Keratinocyte (primary cell): Measurements from ENCODE around the gene POU4F1. TPM values are rescaled to one million over a fixed set of nuclear protein-coding genes. Genes with fewer than 3 reads are reported as not detected.

Source experiments
- DNase-seq: peaks from one replicate; pipeline ENCODE4 v3.0.0-alpha.2; 2011; ENCODE audit warnings: low read depth, missing footprints, low spot score
- FAIRE-seq: peaks from 2 replicates; lab custom pipeline; 2011; peaks lifted over from hg19 to GRCh38; lab: Jason Lieb, UNC
- H2AFZ ChIP-seq: 2 replicates; pipeline ENCODE4 v1.6.0; 2012; ENCODE audit warnings: low read length, control low read depth, inconsistent platforms; ENCODE audit not compliant: control insufficient read depth
- H3K27ac ChIP-seq: 2 replicates; pipeline ENCODE4 v1.5.1; 2011; ENCODE audit warnings: low read length; ENCODE audit not compliant: control insufficient read depth, insufficient read depth
- H3K27me3 ChIP-seq: 3 replicates; pipeline ENCODE4 v1.6.0; 2011; ENCODE audit warnings: low read length; ENCODE audit not compliant: control insufficient read depth, insufficient read depth; ENCODE audit errors: extremely low read depth
- H3K36me3 ChIP-seq, 2 experiments: 2 replicates in 1 of 2; 3 replicates in 1 of 2; pipeline ENCODE4 v1.5.1; 2011; ENCODE audit warnings: low read length in 2 of 2, mild to moderate bottlenecking in 1 of 2; ENCODE audit not compliant: control insufficient read depth in 2 of 2, insufficient read depth in 2 of 2; ENCODE audit errors: extremely low read depth in 1 of 2
- H3K4me1 ChIP-seq: 3 replicates; pipeline ENCODE4 v1.5.1; 2011; ENCODE audit warnings: low read length; ENCODE audit not compliant: control insufficient read depth, insufficient read depth; ENCODE audit errors: extremely low read depth
- H3K4me2 ChIP-seq: 3 replicates; pipeline ENCODE4 v1.6.0; 2011; ENCODE audit warnings: low read depth, low read length; ENCODE audit not compliant: control insufficient read depth, insufficient read depth; ENCODE audit errors: extremely low read depth
- H3K4me3 ChIP-seq, 3 experiments: fragments of 200-600 bp in 1 of 3; sonication (generic) in 1 of 3; 2 replicates in 2 of 3; 3 replicates in 1 of 3; pipeline ENCODE4 v1.5.1; 2011 to 2016; ENCODE audit warnings: low read length in 3 of 3, mild to moderate bottlenecking in 3 of 3, control low read depth in 2 of 3, inconsistent platforms in 1 of 3, low read depth in 1 of 3, mixed read lengths in 1 of 3, mixed run types in 1 of 3, moderate library complexity in 1 of 3; ENCODE audit not compliant: control insufficient read depth in 2 of 3, insufficient read depth in 2 of 3; ENCODE audit errors: extremely low read depth in 1 of 3
- H3K79me2 ChIP-seq: 2 replicates; pipeline ENCODE4 v1.6.0; 2012; ENCODE audit warnings: low read length; ENCODE audit not compliant: control insufficient read depth, insufficient read depth
- H3K9ac ChIP-seq: 3 replicates; pipeline ENCODE4 v1.6.0; 2011; ENCODE audit warnings: low read length; ENCODE audit not compliant: control insufficient read depth, insufficient read depth; ENCODE audit errors: extremely low read depth
- H3K9me1 ChIP-seq: 3 replicates; pipeline ENCODE4 v1.6.0; 2011; ENCODE audit warnings: low read length; ENCODE audit not compliant: control insufficient read depth, insufficient read depth; ENCODE audit errors: extremely low read depth
- H3K9me3 ChIP-seq: 2 replicates; pipeline ENCODE4 v1.5.1; 2012; ENCODE audit warnings: low read depth, low read length; ENCODE audit not compliant: control insufficient read depth
- H4K20me1 ChIP-seq: 3 replicates; pipeline ENCODE4 v1.6.0; 2011; ENCODE audit warnings: low read length; ENCODE audit not compliant: control insufficient read depth, insufficient read depth; ENCODE audit errors: extremely low read depth
- EZH2 ChIP-seq: IDR thresholded peaks from one replicate; pipeline ENCODE4 v1.6.1; 2012; ENCODE audit warnings: inconsistent platforms, mild to moderate bottlenecking, low read length, moderate library complexity
- dilution Hi-C: fragments of 300-500 bp; cut with MboI; formaldehyde crosslinking; loops from one replicate; pipeline ENCODE4 v1.7.0; 2020; ENCODE audit warnings: low sequenced_read_pairs; ENCODE audit not compliant: extremely low pct_ligation_motif_present
- polyA plus RNA-seq, 5 experiments: library from polyadenylated mRNA; depleted of rRNA in 3 of 5; stranded (reverse) in 3 of 5; stranded (forward) in 1 of 5; unstranded in 1 of 5; fragments of >200 nt; gene quantifications; 1 replicate in 1 of 5; 2 replicates in 3 of 5; 3 replicates in 1 of 5; pipeline versions ENCODE4 v1.2.1 to v1.2.3, GENCODE V29; 2011 to 2012; ENCODE audit warnings: missing spikeins in 2 of 5, low read depth in 1 of 5, low replicate concordance in 1 of 5
- TF ChIP-seq, protein P1 (sequence below), 3 experiments: IDR thresholded peaks in 1 of 3; conservative IDR thresholded peaks in 1 of 3; optimal IDR thresholded peaks in 1 of 3; 2 replicates in 2 of 3; 3 replicates in 1 of 3; pipeline versions ENCODE3 to v1.5.1; 2011; ENCODE audit warnings: low read length in 3 of 3, mild to moderate bottlenecking in 3 of 3, moderate library complexity in 2 of 3, control low read depth in 1 of 3, inconsistent platforms in 1 of 3; ENCODE audit not compliant: insufficient read depth in 2 of 3; ENCODE audit errors: extremely low read depth in 1 of 3

Gene POU4F1
- polyA plus RNA-seq, 1 donor (not counting 4 experiments of a cell fraction or from before 2014, with no cell fraction given), result not detected

DNA sequence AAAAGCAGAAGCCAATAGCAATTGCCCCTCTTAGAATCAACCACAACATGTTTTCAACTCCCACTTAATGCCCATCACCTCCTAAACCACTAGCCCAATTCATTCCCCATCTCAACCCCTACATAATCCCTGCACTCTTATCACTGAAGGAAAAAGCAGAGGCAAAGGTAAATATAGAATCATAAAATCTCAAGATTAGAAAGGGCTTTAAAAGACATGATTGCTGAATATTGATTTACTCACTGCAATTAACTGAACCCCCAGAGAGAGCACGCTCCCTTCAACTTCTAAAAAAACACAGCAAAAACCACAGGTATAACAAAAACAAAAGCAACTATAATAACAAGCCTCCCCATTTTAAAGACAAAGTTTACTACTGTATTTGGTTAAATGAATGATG lies 15.1 kb upstream of the POU4F1 start:
- peaks cover 4% of the 10 kb centered on the region in 2 experiments for H3K36me3 ChIP-seq
- peaks cover 3% of the 10 kb centered on the region for H3K9me1 ChIP-seq
- DNase-seq, result no peak
- no peak overlapping the region for H3K4me3 ChIP-seq
- TF ChIP-seq, protein P1, sequence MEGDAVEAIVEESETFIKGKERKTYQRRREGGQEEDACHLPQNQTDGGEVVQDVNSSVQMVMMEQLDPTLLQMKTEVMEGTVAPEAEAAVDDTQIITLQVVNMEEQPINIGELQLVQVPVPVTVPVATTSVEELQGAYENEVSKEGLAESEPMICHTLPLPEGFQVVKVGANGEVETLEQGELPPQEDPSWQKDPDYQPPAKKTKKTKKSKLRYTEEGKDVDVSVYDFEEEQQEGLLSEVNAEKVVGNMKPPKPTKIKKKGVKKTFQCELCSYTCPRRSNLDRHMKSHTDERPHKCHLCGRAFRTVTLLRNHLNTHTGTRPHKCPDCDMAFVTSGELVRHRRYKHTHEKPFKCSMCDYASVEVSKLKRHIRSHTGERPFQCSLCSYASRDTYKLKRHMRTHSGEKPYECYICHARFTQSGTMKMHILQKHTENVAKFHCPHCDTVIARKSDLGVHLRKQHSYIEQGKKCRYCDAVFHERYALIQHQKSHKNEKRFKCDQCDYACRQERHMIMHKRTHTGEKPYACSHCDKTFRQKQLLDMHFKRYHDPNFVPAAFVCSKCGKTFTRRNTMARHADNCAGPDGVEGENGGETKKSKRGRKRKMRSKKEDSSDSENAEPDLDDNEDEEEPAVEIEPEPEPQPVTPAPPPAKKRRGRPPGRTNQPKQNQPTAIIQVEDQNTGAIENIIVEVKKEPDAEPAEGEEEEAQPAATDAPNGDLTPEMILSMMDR (optimal IDR thresholded peaks at IDR 0.05 in 1 of 3, IDR thresholded peaks at IDR 0.05 in 1 of 3, conservative IDR thresholded peaks at IDR 0.05 in 1 of 3; ENCODE audit: extremely low read depth in 1 of 3, insufficient read depth in 2 of 3, low read length in 3 of 3), result no peak
- TF ChIP-seq EZH2, result no peak
- H3K9ac ChIP-seq, result no peak overlapping the region
- H3K9me3 ChIP-seq, result no peaks in the 10 kb centered on the region
- H2AFZ ChIP-seq, result no peak overlapping the region
- H3K27ac ChIP-seq, result no peak overlapping the region
- H3K4me1 ChIP-seq, result no peaks in the 10 kb centered on the region
- no peak for FAIRE-seq
- dilution Hi-C loops, result no loop called here
- no peaks in the 10 kb centered on the region for H3K79me2 ChIP-seq
- no peak overlapping the region for H3K4me2 ChIP-seq
- no peaks in the 10 kb centered on the region for H4K20me1 ChIP-seq
- no peaks in the 10 kb centered on the region for H3K27me3 ChIP-seq

DNA sequence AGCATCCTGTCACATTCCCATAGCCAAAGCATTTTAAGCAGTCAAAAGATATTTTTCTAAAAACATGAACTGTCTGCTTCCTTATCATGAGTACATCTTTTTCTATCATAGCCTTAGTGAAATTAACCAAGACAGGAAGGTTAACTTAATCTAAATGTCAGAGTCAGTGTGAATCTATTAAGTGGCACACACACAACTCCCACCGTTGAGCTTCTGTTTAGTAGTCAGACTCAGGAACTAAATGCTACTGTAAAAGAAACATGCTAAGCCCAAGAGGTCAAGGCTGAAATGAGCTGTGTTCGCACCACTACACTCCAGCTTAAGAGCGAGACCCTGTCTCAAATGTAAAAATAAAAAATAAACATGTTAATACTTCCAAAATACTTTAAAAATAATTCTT lies 7.7 kb upstream of the POU4F1 start:
- TF ChIP-seq, protein P1 (optimal IDR thresholded peaks at IDR 0.05 in 1 of 3, IDR thresholded peaks at IDR 0.05 in 1 of 3, conservative IDR thresholded peaks at IDR 0.05 in 1 of 3; ENCODE audit: extremely low read depth in 1 of 3, insufficient read depth in 2 of 3, low read length in 3 of 3), result no peak
- no peaks in the 10 kb centered on the region for H3K9me1 ChIP-seq
- H3K9me3 ChIP-seq, result no peaks in the 10 kb centered on the region
- H3K27ac ChIP-seq, result no peak overlapping the region
- H3K36me3 ChIP-seq, result no peaks in the 10 kb centered on the region
- H3K27me3 ChIP-seq, result peaks cover 51% of the 10 kb centered on the region
- dilution Hi-C loops, result no loop called here
- no peaks in the 10 kb centered on the region for H3K79me2 ChIP-seq
- DNase-seq (no peak), FAIRE-seq (no peak)
- no peaks in the 10 kb centered on the region for H4K20me1 ChIP-seq
- no peak overlapping the region for H3K4me2 ChIP-seq
- peaks cover 8% of the 10 kb centered on the region for H3K4me1 ChIP-seq
- no peak overlapping the region for H3K9ac ChIP-seq
- H3K4me3 ChIP-seq, result no peak overlapping the region
- H2AFZ ChIP-seq, result no peak overlapping the region
